Femur (tissue), 1 donor: ENCODE results near the gene CRIP2.

Source experiments
- DNase-seq: peaks from one replicate; pipeline ENCODE4 v3.0.0-alpha.2; 2017

Gene CRIP2

GRCh38 chr14:105489542-105490266 lies 15.1 kb downstream of the CRIP2 start:
- peak; percentile 93 for DNase-seq

- no peak for DNase-seq
These were observed 15.6 kb downstream of the CRIP2 start for GRCh38 chr14:105490267-105490571.

GRCh38 chr14:105490572-105491365 lies 16.1 kb downstream of the CRIP2 start, which contains the start of gene TEDC1:
Gene TEDC1 (plus strand): TSS chr14:105491246. CDS start chr14:105491376, 130 bp downstream.
- peak; percentile 100 for DNase-seq

GRCh38 chr14:105491366-105491973 lies 16.8 kb downstream of the CRIP2 start:
- peak; percentile 88 for DNase-seq

DNA sequence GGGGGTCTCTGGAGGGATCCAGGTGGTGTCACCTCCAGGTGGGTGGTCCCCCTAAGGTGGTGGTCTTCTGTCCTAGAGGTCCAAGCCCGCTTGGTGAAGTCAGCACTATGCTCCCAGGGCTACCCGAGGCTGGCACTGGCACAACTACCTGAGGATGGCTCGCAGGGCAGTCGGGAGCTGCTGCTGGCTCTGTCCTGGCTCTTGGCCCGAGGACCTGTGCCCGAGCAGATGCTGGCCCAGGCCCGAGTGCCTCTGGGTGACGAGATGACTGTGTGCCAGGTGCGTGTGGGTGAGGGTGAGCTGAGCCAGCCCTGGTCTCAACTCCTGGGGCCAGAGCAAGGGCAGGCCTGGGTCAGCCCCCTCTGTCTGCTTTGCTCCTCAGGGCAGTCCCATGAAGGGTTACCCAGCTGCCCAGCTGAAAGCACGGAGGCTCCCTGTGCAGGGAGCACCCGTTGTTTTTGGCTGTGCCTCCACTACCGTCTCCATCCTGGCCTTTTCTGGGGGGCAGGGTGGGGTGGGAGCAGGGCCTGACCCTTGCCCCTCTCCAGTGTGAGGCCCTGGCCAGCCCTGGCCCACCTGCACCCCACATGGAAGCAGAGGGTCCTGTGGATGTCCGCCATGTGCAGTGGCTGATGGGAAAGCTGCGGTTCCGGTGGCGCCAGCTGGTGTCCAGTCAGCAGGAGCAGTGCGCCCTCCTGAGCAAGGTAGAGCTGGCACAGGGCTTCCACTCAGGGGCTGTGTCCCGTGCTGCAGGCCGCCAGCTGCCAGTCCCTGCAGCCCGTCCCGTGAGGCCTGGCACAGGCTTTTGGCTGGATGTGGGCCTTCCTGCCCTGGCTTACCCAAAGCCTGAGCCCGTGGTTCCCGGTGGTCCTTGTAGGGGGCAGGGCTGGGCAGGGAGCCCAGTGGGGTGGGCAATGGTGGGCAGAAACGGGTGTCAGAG lies 17.7 kb downstream of the CRIP2 start:
- DNase-seq, result peak; percentile 64

DNA sequence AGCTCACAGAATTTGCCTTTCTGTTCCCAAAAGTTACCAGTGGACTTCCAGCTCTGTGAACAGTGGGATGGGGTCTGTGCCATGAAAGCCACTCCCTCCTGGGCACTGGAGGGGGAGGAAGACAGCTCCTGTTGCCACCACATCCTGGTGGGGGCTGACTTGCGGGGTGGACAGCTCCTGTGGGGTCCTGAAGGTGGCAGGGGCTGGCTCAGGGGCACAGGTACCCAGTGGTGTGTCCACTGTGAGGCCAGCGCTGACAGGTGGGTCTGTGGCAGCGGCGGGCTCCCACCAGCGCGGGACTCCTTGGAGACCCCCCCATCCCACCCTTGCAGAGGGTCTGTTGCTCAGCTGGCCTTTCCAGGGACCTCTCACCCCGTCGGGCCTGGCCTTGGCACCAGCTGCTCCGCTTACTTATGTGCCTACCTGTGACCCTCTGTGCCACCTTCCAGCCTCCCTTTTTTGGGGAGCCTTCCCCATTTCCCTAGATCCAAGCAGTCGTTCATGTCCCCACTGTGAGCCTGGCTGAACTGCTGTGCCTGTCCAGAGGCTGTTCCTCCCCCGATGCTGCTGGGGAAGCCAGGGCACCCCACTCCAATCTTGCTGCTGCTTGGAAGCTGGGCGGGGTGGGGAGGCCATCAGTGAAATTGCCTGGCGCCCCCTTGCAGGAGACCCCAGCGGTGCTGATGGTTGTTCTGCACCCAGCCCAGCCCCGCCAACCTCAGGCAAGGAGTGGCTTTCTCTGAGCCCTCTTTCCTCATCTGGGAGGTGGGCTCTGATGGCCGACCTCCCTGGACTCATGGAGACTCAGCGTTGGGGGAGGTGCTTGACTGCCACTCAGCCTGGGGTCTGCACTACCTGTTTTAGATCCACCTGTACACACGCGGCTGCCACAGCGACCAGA lies 18.6 kb downstream of the CRIP2 start:
- peak; percentile 49 for DNase-seq

DNA sequence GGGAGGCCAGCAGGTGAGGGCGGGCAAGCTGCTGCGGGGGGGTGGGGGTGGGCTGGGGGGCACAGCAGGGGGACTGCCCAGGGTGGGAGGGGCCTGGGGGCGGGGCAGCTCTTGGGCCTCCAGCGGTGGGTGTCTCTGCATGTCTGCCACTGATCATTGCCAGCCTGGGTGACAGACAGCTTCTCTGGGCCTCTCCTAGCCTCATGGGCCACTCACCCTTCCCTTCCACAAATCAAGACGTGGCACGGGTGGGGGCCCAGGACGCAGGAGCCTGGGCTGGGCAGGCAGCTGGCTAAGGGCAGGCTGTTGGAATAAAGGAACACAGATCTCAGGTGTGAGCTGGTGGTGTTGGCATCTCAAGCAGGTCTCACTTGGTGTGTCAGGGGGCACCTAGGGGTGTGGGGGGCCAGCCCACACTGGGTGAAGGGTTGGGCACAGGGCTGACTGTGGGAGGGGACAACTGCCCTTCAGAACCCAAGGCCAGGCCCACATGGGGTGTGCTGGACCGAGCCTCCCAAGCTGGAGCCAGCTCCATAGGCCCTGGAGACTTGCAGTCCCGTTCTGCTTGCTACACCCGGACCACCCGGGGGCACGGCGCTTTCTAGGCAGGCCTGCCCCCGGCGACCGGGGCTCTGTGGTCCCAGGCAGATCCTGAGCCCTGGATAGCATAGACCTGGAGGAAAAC lies 19.4 kb downstream of the CRIP2 start:
- peak; percentile 42 for DNase-seq

DNA sequence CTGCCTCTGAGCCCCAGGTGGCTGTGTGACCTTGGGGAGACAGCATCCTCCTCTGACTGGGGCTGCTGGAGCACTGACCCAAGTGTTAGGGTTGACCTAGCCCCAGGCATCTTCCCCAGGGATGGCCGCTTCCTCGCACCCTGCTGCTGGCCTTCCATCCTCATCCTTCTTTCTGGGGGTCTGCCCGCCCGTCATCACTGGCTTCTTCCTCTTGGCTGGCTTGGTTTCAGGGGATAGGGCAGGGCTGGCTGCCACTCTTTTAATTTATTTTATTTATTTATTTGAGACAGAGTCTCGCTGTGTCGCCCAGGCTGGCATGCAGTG lies 19.9 kb downstream of the CRIP2 start:
- no peak for DNase-seq

- peak; percentile 62 for DNase-seq
These were observed 20.7 kb downstream of the CRIP2 start for GRCh38 chr14:105495101-105495989.

GRCh38 chr14:105495990-105496830 lies 21.6 kb downstream of the CRIP2 start:
- DNase-seq, result no peak

DNA sequence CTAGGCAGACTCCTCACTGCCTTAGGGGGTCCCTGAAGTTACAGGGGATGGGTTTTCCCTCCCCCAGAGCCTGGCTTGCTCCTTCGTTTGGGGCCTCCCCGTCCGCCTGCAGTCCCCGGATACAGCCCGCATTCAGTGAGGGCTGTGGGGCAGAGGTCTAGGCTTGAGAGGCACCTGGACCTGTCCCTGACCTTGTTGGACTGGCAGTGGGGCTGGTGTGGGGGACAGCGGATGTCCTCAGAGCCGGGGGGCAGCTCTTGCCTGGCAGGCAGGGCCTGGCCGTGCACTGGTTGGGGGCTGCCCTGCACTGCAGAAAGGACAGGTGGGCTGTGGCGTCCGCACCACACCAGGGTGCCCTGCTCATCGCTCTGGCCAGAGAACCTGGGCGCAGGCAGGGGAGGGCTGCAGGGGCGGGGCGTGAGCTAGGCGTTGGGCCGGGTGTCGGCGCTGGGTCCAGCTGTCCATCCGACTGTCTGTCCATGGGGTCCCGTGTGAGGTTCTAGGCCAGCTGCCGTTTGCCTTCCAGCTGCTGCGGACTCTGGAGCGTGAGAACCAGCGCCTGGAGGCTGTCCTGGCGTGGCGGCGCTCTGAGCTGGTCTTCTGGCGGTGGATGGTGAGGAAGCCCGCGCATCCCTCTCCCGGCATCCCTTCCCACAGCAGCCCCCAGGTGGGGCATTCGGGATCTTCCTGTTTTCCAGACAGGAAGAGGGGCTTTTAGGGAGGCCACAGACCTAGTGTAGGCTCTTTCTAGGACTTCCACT lies 22.4 kb downstream of the CRIP2 start:
- DNase-seq, result no peak

- DNase-seq, result no peak
These were observed 23.2 kb downstream of the CRIP2 start for GRCh38 chr14:105497671-105498429.

GRCh38 chr14:105498430-105499255 lies 24.0 kb downstream of the CRIP2 start:
- DNase-seq, result no peak

GRCh38 chr14:105499256-105500035 lies 24.8 kb downstream of the CRIP2 start:
- DNase-seq, result peak; percentile 56

GRCh38 chr14:105500036-105500725 lies 25.6 kb downstream of the CRIP2 start:
- DNase-seq, result no peak
